ENCODE data around the gene CACNA1B. TPM values are rescaled to one million over a fixed set of nuclear protein-coding genes. Genes with fewer than 3 reads are reported as not detected.
"Not testable (repeated sequence)": the region's sequence is repeated elsewhere in the genome, so short reads cannot be mapped to it uniquely, and the experiment has no call there.

CACNA1B gene
- total RNA-seq, 4 donors from 2014 or later, result 0.04 to 0.13 (median 0.12) TPM; not detected in 1

DNA sequence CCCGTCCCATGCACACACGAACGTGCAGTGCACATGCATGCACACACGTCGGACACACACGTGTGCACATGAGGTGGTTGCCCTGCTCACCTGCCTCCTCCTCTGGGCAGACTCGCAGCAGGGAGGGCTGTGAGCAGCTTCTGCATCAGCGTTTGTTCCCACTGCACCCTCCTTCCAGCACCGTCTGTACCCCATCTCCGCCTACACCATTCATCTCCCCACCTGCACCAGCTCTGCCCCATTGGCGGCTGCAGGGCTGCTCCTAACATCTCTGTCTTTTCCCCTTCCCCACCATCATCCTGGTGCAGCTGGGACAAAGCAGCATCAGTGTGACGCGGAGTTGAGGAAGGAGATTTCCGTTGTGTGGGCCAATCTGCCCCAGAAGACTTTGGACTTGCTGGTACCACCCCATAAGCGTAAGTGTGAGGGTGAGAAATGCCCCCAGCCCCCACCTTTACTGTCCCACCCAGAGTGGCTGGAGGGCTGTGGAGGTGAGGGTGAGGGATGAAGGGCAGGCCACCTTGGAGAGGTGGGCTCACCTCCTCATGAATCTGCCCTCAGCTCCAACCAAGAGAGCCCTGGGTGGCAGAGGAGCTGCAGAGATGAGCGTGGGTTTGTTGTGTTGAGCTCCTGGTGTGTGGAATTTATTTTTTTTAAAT, 234.6 kb downstream of the CACNA1B start:
- no peaks in the 10 kb centered on the region for H3K36me3 ChIP-seq
- 36 to 78% methylated on average over 1 to 5 of the region's 16 CpGs for WGBS, 2 donors (ENCODE audit: low coverage in 1 of 2)
- H3K4me3 ChIP-seq, result no peak overlapping the region
- no peaks in the 10 kb centered on the region for H3K4me1 ChIP-seq
- no peak overlapping the region for H3K27ac ChIP-seq
- TF ChIP-seq EP300 (IDR thresholded peaks at IDR 0.05) (no peak), POLR2A (IDR thresholded peaks at IDR 0.05) (no peak), POLR2AphosphoS5 (IDR thresholded peaks at IDR 0.05) (no peak)
- TF ChIP-seq, protein P1, sequence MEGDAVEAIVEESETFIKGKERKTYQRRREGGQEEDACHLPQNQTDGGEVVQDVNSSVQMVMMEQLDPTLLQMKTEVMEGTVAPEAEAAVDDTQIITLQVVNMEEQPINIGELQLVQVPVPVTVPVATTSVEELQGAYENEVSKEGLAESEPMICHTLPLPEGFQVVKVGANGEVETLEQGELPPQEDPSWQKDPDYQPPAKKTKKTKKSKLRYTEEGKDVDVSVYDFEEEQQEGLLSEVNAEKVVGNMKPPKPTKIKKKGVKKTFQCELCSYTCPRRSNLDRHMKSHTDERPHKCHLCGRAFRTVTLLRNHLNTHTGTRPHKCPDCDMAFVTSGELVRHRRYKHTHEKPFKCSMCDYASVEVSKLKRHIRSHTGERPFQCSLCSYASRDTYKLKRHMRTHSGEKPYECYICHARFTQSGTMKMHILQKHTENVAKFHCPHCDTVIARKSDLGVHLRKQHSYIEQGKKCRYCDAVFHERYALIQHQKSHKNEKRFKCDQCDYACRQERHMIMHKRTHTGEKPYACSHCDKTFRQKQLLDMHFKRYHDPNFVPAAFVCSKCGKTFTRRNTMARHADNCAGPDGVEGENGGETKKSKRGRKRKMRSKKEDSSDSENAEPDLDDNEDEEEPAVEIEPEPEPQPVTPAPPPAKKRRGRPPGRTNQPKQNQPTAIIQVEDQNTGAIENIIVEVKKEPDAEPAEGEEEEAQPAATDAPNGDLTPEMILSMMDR (IDR thresholded peaks at IDR 0.05), result no peak
- H3K9me3 ChIP-seq, result no peaks in the 10 kb centered on the region
- no peak for ATAC-seq
- peaks cover 14% of the 10 kb centered on the region for H3K27me3 ChIP-seq

DNA sequence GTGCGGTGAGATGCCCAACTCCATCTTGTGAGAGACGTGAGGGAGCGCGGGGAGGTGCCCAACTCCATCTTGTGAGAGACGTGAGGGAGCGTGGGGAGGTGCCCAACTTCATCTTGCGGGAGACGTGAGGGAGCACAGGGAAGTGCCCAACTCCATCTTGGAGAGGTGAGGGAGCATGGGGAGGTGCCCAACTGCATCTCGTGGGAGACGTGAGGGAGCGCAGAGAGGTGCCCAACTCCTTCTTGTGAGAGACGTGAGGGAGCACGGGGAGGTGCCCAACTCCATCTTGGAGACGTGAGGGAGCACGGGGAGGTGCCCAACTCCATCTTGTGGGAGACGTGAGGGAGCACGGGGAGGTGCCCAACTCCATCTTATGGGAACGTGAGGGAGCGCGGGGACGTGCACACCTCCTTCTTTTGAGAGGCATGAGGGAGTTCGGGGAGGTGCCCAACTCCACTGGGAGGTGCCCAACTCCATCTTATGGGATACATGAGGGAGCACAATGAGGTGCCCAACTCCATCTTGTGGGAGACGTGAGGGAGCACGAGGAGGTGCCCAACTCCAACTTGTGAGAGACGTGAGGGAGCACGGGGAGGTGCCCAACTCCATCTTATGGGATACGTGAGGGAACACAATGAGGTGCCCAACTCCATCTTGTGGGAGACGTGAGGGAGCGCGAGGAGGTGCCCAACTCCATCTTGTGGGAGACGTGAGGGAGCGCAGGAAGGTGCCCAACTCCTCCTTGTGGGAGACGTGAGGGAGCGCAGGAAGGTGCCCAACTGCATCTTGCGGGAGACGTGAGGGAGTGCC, 235.4 kb downstream of the CACNA1B start:
- ATAC-seq, result no peak
- no peaks in the 10 kb centered on the region for H3K9me3 ChIP-seq
- H3K36me3 ChIP-seq, result no peaks in the 10 kb centered on the region
- H3K27ac ChIP-seq, result no peak overlapping the region
- H3K4me1 ChIP-seq, result no peaks in the 10 kb centered on the region
- H3K4me3 ChIP-seq, result no peak overlapping the region
- TF ChIP-seq EP300 (IDR thresholded peaks at IDR 0.05) (no peak), POLR2A (IDR thresholded peaks at IDR 0.05) (no peak), POLR2AphosphoS5 (IDR thresholded peaks at IDR 0.05) (no peak)
- TF ChIP-seq, protein P1 (IDR thresholded peaks at IDR 0.05), result no peak
- 80 to 85% methylated on average over 3 to 22 of the region's 36 CpGs for WGBS, 2 donors (ENCODE audit: low coverage in 1 of 2)
- H3K27me3 ChIP-seq, result peaks cover 21% of the 10 kb centered on the region

DNA sequence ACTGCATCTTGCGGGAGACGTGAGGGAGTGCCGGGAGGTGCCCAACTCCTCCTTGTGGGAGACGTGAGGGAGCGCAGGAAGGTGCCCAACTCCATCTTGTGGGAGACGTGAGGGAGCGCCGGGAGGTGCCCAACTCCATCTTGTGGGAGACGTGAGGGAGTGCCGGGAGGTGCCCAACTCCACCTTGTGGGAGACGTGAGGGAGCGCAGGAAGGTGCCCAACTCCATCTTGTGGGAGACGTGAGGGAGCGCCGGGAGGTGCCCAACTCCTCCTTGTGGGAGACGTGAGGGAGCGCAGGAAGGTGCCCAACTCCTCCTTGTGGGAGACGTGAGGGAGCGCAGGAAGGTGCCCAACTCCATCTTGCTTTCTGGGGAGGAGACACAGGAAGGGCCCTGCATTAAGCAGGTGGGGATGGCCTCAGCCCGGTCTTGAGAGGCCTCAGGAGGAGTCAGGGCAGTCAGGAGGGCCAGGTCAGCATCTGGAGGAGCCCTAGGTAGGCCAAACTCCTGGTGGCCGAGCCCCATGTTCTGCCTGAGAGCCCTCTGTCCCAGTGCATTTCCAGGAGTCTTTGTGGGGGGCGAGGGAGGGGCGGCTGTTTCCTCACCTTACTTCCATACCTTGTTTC, 236.2 kb downstream of the CACNA1B start:
- peaks cover 28% of the 10 kb centered on the region for H3K27me3 ChIP-seq
- H3K9me3 ChIP-seq, H3K4me1 ChIP-seq, ATAC-seq, H3K4me3 ChIP-seq, H3K36me3 ChIP-seq, H3K27ac ChIP-seq: not testable (repeated sequence)
- WGBS, 2 donors (ENCODE audit: low coverage in 1 of 2), result 77 to 86% methylated on average over 3 to 7 of the region's 23 CpGs

DNA sequence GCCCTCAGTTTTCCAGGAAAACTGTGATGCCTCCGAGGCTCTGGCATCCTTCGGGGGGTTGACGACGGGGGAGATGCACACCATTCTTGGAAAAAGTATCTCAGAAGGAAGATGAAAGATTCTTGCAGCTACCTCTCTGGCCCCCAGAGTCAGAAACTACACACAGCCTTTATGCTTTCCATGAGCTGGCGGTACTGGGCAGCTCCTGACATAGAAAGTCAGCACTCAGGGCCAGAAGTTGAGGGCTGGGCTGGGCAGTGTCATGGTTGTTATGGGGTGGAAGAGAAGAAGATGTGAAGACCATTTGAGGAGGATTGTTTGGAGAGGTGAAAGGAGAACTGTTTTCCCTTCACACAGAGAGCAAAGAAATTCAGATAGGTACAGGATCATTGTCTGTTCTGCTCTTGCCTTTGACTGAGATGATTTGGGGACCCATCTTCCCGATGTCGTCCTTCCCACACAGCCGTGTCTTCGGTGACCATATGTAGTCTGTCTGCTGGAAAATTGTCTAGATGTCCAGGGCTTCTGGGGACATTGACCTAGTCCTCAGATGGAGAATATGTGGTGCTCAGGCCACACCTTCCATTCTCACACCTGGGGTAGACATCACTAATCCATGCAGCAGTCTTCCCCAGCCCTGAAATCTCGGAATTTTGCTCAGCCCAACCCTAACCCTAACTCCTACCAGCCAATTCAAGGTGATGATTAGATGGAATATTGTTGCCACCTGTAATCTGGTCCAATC, 237.1 kb downstream of the CACNA1B start:
- H3K9me3 ChIP-seq, result no peaks in the 10 kb centered on the region
- H3K27ac ChIP-seq, result no peak overlapping the region
- peaks cover 37% of the 10 kb centered on the region for H3K27me3 ChIP-seq
- no peaks in the 10 kb centered on the region for H3K36me3 ChIP-seq
- H3K4me1 ChIP-seq, result no peaks in the 10 kb centered on the region
- 43 to 85% methylated on average over 3 to 4 of the region's 10 CpGs for WGBS, 2 donors (ENCODE audit: low coverage in 1 of 2)
- no peak for ATAC-seq
- no peak overlapping the region for H3K4me3 ChIP-seq
- TF ChIP-seq POLR2AphosphoS5 (IDR thresholded peaks at IDR 0.05) (no peak), EP300 (IDR thresholded peaks at IDR 0.05) (no peak), POLR2A (IDR thresholded peaks at IDR 0.05) (no peak)
- TF ChIP-seq, protein P1 (IDR thresholded peaks at IDR 0.05), result no peak

DNA sequence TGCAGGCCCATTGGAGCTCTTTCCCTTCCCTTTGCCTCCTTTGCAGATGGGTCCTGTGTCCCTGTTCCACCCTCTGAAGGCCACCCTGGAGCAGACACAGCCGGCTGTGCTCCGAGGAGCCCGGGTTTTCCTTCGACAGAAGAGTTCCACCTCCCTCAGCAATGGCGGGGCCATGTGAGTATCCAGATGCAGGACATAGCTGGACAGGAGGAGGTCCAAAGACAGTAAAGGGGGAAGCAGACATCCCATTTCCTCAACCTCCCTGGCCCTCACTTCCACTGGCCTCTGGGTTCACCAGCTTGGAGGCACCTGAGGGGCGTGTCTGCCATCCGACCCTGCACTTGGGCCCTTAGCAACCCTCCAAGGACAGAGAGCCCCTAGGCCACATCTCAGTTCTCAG, 237.9 kb downstream of the CACNA1B start:
- Histone ChIP-seq H3K36me3 (no peaks in the 10 kb centered on the region), H3K27ac (no peak overlapping the region), H3K27me3 (peaks cover 45% of the 10 kb centered on the region), H3K4me1 (no peaks in the 10 kb centered on the region), H3K9me3 (no peaks in the 10 kb centered on the region), H3K4me3 (no peak overlapping the region)
- ATAC-seq, result no peak
- 82% methylated on average over 2 of the region's 7 CpGs; no CpG with 5 or more reads in 1 of the 2 donors for WGBS, 2 donors (ENCODE audit: low coverage in 1 of 2)
- TF ChIP-seq, protein P1 (IDR thresholded peaks at IDR 0.05), result no peak
- no peak for TF ChIP-seq EP300 (IDR thresholded peaks at IDR 0.05)
- no peak for TF ChIP-seq POLR2A (IDR thresholded peaks at IDR 0.05)
- no peak for TF ChIP-seq POLR2AphosphoS5 (IDR thresholded peaks at IDR 0.05)

Measured in gastroesophageal sphincter (tissue), 4 donors.